Neural cell (in vitro differentiated cells): Measurements from ENCODE around the gene MAML3. TPM values are rescaled to one million over a fixed set of nuclear protein-coding genes. Genes with fewer than 3 reads are reported as not detected.

Source experiments
- H2AFZ ChIP-seq: fragments of 200-600, 300-800 bp; sonication (generic), shearing (Covaris generic); 2 replicates; pipeline ENCODE4 v1.6.0; 2014; ENCODE audit warnings: low read depth, mild to moderate bottlenecking, antibody characterized with exemption, low read length, moderate library complexity
- H3F3A ChIP-seq: fragments of 200-600 bp; shearing (Covaris generic); 2 replicates; pipeline ENCODE4 v1.6.1; 2016; ENCODE audit warnings: mild to moderate bottlenecking, moderate library complexity, mixed read lengths, antibody characterized with exemption, low read length; ENCODE audit not compliant: insufficient read depth, poor library complexity, severe bottlenecking
- H3K27ac ChIP-seq: fragments of 200-600, 300-800 bp; sonication (generic), shearing (Covaris generic); 2 replicates; pipeline ENCODE4 v1.5.1; 2014; ENCODE audit warnings: mild to moderate bottlenecking, low read length, moderate library complexity
- H3K27me3 ChIP-seq: fragments of 300-800, 200-600 bp; sonication (generic), shearing (Covaris generic); 2 replicates; pipeline ENCODE4 v1.6.0; 2014; ENCODE audit warnings: mild to moderate bottlenecking, low read depth, low read length, moderate library complexity; ENCODE audit not compliant: insufficient read depth
- H3K36me3 ChIP-seq: fragments of 300-800, 200-600 bp; sonication (generic), shearing (Covaris generic); 2 replicates; pipeline ENCODE4 v1.5.1; 2014; ENCODE audit warnings: mild to moderate bottlenecking, antibody characterized with exemption, low read length, moderate library complexity; ENCODE audit not compliant: insufficient read depth
- H3K4me2 ChIP-seq: fragments of 300-800, 200-600 bp; sonication (generic), shearing (Covaris generic); 2 replicates; pipeline ENCODE4 v1.6.0; 2014; ENCODE audit warnings: mild to moderate bottlenecking, low read length
- H3K4me3 ChIP-seq: fragments of 300-800, 200-600 bp; sonication (generic), shearing (Covaris generic); 2 replicates; pipeline ENCODE4 v1.5.1; 2014; ENCODE audit warnings: mild to moderate bottlenecking, low read length, moderate library complexity
- H3K79me2 ChIP-seq: fragments of 200-600 bp; shearing (Covaris generic); replicated peaks from 2 replicates; pipeline ENCODE4 v1.6.0; 2014; ENCODE audit warnings: mild to moderate bottlenecking, low read length, moderate library complexity; ENCODE audit not compliant: insufficient read depth
- H3K9ac ChIP-seq: fragments of 300-800, 200-600 bp; sonication (generic), shearing (Covaris generic); 2 replicates; pipeline ENCODE4 v1.6.1; 2016; ENCODE audit warnings: mild to moderate bottlenecking, low read length, mixed read lengths
- H3K9me2 ChIP-seq: fragments of 200-600 bp; shearing (Covaris generic); 2 replicates; pipeline ENCODE4 v1.6.1; 2016; ENCODE audit warnings: mild to moderate bottlenecking, low read length, mixed read lengths; ENCODE audit not compliant: insufficient read depth
- H3K9me3 ChIP-seq: fragments of 200-600, 300-800 bp; sonication (generic), shearing (Covaris generic); 2 replicates; pipeline ENCODE4 v1.6.1; 2016; ENCODE audit warnings: mild to moderate bottlenecking, mixed run types, low read length, moderate library complexity, mixed read lengths
- H4K20me1 ChIP-seq: fragments of 200-600 bp; shearing (Covaris generic); 2 replicates; pipeline ENCODE4 v1.6.1; 2016; ENCODE audit warnings: mild to moderate bottlenecking, mixed run types; ENCODE audit not compliant: insufficient read depth
- CTCF ChIP-seq: fragments of 450-650 bp; IDR thresholded peaks from 2 replicates; pipeline ENCODE4 v1.5.1; 2014; ENCODE audit warnings: antibody characterized with exemption, mild to moderate bottlenecking, moderate library complexity; ENCODE audit not compliant: poor library complexity, severe bottlenecking
- EP300 ChIP-seq: fragments of 450-650 bp; conservative IDR thresholded peaks from 2 replicates; pipeline ENCODE4 v1.6.1; 2014; ENCODE audit warnings: antibody characterized with exemption, mild to moderate bottlenecking, moderate library complexity; ENCODE audit not compliant: poor library complexity, severe bottlenecking
- EZH2 ChIP-seq: fragments of 200-600, 300-800 bp; shearing (Covaris generic), sonication (generic); IDR thresholded peaks from 2 replicates; pipeline ENCODE4 v1.6.1; 2014; ENCODE audit warnings: antibody characterized with exemption, low read length, borderline replicate concordance, mild to moderate bottlenecking; ENCODE audit not compliant: insufficient read depth, poor library complexity, severe bottlenecking
- MXI1 ChIP-seq: fragments of 450-650 bp; conservative IDR thresholded peaks from 2 replicates; pipeline ENCODE4 v1.6.1; 2014; ENCODE audit warnings: antibody characterized with exemption, mild to moderate bottlenecking; ENCODE audit not compliant: poor library complexity, severe bottlenecking
- POLR2AphosphoS5 ChIP-seq: IDR thresholded peaks from 2 replicates; pipeline ENCODE4 v1.6.1; 2012
- RAD21 ChIP-seq: fragments of 450-650 bp; conservative IDR thresholded peaks from 2 replicates; pipeline ENCODE4 v1.6.1; 2014; ENCODE audit warnings: antibody characterized with exemption, mild to moderate bottlenecking, moderate library complexity
- REST ChIP-seq: IDR thresholded peaks from 2 replicates; pipeline ENCODE4 v1.6.1; 2012; ENCODE audit warnings: borderline replicate concordance
- SMC3 ChIP-seq: fragments of 450-650 bp; conservative IDR thresholded peaks from 2 replicates; pipeline ENCODE4 v1.6.1; 2014; ENCODE audit warnings: antibody characterized with exemption, mild to moderate bottlenecking, moderate library complexity; ENCODE audit not compliant: poor library complexity
- TAF1 ChIP-seq: IDR thresholded peaks from 2 replicates; pipeline ENCODE4 v1.6.1; 2012; ENCODE audit warnings: low read depth
- polyA plus RNA-seq: library from polyadenylated mRNA; depleted of rRNA; stranded (reverse); fragments of >200 nt; gene quantifications from 2 replicates; pipeline ENCODE4 v1.2.3, GENCODE V29; 2014

The MAML3 gene
- polyA plus RNA-seq, 1 donor from 2014 or later: 10.2 TPM

- no peaks in the 10 kb centered on the region for H3K36me3 ChIP-seq
- no peaks in the 10 kb centered on the region for H4K20me1 ChIP-seq
- H3K9ac ChIP-seq: peak overlapping the region; percentile 77
- no peaks in the 10 kb centered on the region for H3K9me2 ChIP-seq
- H3K79me2 ChIP-seq: peaks cover 22% of the 10 kb centered on the region
- H2AFZ ChIP-seq: peak overlapping the region; percentile 37
- TF ChIP-seq POLR2AphosphoS5 (peak; percentile 84), EZH2 (no peak), RAD21 (peak; percentile 35), TAF1 (peak; percentile 37), MXI1 (no peak)
- H3K4me3 ChIP-seq: peak overlapping the region; percentile 60
- no peaks in the 10 kb centered on the region for H3K27me3 ChIP-seq
- peak overlapping the region; percentile 95 for H3K27ac ChIP-seq
- H3K9me3 ChIP-seq: no peaks in the 10 kb centered on the region
- peaks cover 14% of the 10 kb centered on the region for H3F3A ChIP-seq
- H3K4me2 ChIP-seq: peak overlapping the region; percentile 78
These were observed 149.5 kb downstream of the MAML3 start for GRCh38 chr4:140004549-140004895.

- Histone ChIP-seq H3K9me3 (no peaks in the 10 kb centered on the region), H3K36me3 (no peaks in the 10 kb centered on the region), H4K20me1 (no peaks in the 10 kb centered on the region), H2AFZ (peak overlapping the region; percentile 37), H3K27me3 (no peaks in the 10 kb centered on the region), H3K4me2 (peak overlapping the region; percentile 78), H3K27ac (peak overlapping the region; percentile 95), H3K9me2 (no peaks in the 10 kb centered on the region), H3K79me2 (peaks cover 22% of the 10 kb centered on the region), H3K4me3 (peak overlapping the region; percentile 60), H3F3A (peaks cover 14% of the 10 kb centered on the region), H3K9ac (peak overlapping the region; percentile 77)
- TF ChIP-seq SMC3 (no peak), POLR2AphosphoS5 (peak; percentile 21), TAF1 (no peak), RAD21 (peak; percentile 14), CTCF (no peak), MXI1 (no peak), EZH2 (no peak), EP300 (no peak), REST (peak; percentile 75)
These were observed 150.0 kb downstream of the MAML3 start for GRCh38 chr4:140003876-140004548.
